Caki2 (cell line): ENCODE data around the gene PRG3. TPM values are rescaled to one million over a fixed set of nuclear protein-coding genes. Genes with fewer than 3 reads are reported as not detected.
A peak's percentile ranks its signal among the peaks of the same experiment; 100 is the strongest.
"Not testable (repeated sequence)": the region's sequence is repeated elsewhere in the genome, so short reads cannot be mapped to it uniquely, and the experiment has no call there.

ENCODE experiments used
- DNase-seq: peaks from one replicate; pipeline ENCODE4 v3.0.0-alpha.2; 2015; ENCODE audit warnings: low read depth
- in situ Hi-C: cut with HindIII; loops from 2 replicates; pipeline ENCODE4 v1.10.0; 2016; ENCODE audit warnings: low sequenced_read_pairs, low pct_unique_long_range_greater_than_20kb, mixed read lengths
- total RNA-seq: library from RNA; depleted of rRNA; stranded (reverse); fragments of >200 nt; shearing (Covaris generic); gene quantifications from 2 replicates; pipeline ENCODE4 v1.2.3, GENCODE V29; 2014; ENCODE audit warnings: low replicate concordance

Gene PRG3
- total RNA-seq, 1 experiment from 2014 or later: not detected

DNA sequence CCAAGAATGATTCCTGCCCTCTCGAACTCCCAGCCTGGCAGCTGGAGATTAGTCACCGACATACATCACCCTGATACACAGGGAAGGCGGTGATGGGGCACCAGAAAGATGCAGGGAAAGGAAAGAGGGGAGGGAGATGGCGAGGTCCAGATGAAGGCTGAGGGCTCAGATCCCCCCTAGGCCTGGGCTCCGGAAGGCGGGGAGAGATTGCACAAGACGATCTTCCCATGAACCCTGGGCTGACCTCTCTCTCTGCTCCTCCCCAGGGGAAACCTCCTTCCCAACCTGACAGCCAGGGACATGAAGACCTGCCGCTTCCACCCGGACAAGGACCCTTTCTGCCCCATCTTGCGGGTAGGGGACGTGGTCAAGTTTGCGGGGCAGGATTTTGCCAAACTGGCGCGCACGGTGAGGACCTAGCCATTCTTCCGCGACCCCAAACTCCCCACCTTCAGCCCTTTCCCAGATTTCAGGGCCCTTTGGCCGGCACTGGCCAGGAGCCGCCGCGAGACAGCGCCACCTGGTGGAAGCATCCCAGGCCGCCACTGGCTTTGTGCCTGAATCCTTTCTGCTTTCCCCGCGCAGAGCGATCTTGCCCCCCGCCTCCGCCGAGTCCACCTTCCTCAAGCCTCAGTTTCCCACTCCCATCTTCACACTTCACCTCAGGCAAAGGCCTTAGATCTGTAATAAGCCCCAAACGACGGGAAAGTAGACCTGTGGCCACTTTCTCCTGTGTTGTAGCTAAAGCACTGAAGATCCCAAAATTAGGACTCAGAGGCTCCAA, 31.3 kb downstream of the PRG3 start:
- in situ Hi-C loops: no loop called here
- peak; percentile 7 for DNase-seq

GRCh38 chr11:57348636-57349313, 32.2 kb downstream of the PRG3 start:
- no peak for DNase-seq
- in situ Hi-C loops: no loop called here

GRCh38 chr11:57348052-57348451, 32.9 kb downstream of the PRG3 start:
- in situ Hi-C loops: no loop called here
- DNase-seq: no peak

DNA sequence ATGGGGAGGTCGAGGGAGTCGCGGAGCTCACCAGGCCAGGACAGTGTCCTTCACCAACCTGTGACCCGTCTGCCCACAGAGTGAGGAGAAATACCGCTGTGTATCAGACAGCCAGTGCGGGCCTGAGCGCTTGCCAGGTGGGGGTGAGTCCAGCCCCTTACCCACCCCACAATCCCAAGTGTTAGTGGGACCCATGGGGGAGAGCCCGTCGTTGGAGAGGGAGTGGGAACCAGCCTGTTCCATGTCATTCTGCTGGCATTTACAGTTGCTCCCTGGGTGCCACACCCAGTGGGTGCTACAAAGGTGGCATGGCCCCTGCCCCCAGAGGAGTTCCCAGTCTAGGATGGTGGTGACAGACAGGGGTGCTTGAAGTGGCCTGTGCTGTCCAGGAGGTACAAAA, 33.6 kb downstream of the PRG3 start:
- in situ Hi-C loops: no loop called here
- no peak for DNase-seq

- in situ Hi-C loops: no loop called here
- DNase-seq: peak; percentile 44
Measured at GRCh38 chr11:57345555-57346211, 35.3 kb downstream of the PRG3 start.

GRCh38 chr11:57344826-57345225, 36.1 kb downstream of the PRG3 start:
- in situ Hi-C loops: no loop called here

GRCh38 chr11:57343825-57344224, 37.1 kb downstream of the PRG3 start:
- no peak for DNase-seq
- in situ Hi-C loops: no loop called here

More at GRCh38 chr11:57344826-57345225, 36.1 kb downstream of the PRG3 start:
- no peak for DNase-seq

DNA sequence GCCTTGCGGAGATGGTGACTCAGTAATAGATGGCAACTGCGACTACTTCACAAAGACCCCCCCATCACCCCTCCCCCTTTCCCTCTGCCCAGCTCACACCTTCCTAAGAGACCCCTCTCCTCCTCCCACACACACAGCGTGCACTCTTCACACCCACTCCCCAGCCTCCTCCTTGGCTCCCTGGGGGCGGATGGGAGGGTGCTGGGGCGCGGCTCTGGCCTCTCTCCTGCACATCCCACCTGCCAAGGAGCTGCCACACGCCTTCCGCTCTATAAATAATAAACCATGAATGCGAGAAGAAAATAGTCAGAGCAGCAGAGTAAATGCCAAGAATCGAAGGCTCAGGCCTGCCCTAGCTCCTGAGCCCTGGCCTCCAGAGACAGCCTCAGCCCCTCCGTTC, 38.2 kb downstream of the PRG3 start:
- in situ Hi-C loops: no loop called here

GRCh38 chr11:57341250-57341808, 39.6 kb downstream of the PRG3 start:
- in situ Hi-C loops: no loop called here
- no peak for DNase-seq

More for the DNA sequence above, 38.2 kb downstream of the PRG3 start:
- DNase-seq: no peak

DNA sequence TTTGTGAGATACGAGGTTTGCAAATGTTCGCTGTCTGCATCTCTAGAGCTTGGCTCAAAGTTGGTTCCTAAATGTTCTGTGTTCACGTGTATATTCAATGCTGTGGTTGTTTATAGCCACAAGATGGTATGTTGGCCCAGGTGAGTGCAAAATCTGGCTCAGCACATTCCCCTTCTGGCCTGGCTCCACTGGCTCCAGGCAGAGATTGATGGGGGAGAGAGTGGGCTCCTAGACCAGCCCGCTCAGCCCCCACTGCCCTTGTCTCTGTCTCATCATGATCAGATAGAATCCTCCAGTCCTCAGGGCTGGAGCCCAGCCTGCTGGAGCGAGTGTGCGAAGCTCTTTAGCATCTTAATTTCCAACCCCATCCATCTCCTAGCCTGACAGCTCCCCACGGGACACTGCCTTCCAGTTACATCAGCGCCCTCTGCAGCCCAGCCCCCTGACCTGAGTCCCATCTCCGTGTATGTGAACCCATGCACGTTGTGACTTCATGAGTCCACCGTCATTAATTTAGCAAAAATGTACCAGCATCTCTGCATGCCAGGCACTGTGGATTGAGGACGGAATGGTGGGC, 40.8 kb downstream of the PRG3 start:
- in situ Hi-C loops: no loop called here
- no peak for DNase-seq

DNA sequence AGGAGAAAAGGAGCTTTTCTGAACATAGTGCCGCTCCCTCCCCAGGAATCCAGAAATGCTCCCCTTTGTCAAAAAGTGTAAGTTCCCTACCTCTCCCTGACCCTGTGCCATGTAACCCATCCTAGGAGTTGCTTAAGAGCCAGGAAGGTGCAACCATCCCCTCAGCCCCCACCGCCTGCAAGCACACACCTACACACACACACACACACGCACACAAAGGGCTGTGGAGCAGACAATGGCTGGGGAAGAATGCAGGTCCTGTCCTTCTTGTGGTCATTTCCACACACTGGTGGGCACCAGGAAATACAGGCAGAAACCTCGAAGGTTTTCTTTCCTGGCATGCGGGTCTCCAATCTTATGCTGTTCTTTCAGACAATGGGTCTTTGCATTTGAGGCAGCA, 41.6 kb downstream of the PRG3 start:
- in situ Hi-C loops: no loop called here
- no peak for DNase-seq

DNA sequence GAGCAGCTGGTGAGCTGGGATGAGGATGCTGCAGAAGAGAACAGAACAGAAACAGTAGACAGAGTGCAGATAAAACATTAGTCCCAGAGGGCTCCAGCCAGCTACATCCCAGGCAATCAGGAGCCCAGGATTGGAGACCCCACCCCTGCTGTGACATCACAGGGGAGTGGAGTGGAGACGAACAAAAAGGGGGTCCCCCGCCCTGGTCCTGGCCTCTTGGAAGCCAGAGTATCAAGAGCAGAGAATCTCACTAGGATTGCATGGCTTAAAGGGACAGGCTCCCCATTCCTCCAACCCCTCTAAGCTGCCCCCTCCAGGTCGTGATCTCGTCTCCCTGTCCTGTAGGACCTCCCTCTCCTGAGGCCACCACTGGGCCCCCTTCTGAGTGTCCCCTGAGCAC, 42.8 kb downstream of the PRG3 start, which contains the start of gene P2RX3:
TSS of gene P2RX3 (plus strand) at position 211 of the 400 bp plus-strand sequence. CDS start 199 bp downstream, outside the sequence.
- DNase-seq: no peak
- in situ Hi-C loops: no loop called here

DNA sequence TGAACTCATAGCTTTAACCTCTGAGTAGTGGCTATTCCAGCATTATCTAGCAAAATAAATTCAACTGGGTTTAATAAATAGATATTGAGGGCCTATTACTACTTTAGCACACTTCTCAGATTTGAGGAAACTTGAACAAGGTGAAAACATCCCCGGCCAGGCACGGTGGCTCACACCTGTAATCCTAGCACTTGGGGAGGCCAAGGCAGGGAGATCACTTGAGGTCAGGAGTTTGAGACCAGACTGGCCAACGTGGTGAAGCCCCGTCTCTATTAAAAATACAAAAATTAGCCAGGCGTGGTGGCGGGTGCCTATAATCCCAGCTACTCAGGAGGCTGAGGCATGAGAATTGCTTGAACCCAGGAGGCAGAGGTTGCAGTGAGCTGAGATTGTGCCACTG, 44.1 kb downstream of the PRG3 start:
- in situ Hi-C loops, DNase-seq: not testable (repeated sequence)

DNA sequence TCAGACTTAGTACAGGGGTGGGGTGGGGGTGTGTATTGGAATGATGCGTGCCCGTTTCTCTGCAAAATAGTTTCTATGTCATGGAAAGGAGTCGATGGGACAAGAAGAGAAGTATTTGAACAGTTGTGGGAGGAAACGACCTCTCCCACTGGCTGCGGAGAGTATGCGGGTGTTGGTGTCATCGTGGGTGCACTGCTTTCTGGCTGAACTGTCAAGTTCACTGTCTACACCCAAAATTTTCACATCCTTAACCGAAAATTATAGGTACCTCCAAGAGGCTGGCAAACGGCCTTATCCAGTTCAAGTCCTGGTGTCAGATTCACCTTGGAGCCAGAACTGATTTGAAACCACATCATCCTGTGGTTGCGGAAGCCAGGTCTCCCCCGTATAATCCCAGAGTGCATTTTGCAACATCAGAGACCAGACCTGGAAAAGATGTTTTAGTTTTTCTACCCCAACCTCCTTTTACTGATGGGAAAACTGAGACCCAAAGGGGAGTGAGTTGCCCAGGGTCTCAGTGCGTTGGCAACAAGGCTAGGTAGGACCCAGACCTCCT, 44.8 kb downstream of the PRG3 start:
- no peak for DNase-seq
- in situ Hi-C loops: no loop called here

GRCh38 chr11:57335343-57336110, 45.4 kb downstream of the PRG3 start, which contains the start of gene SSRP1:
TSS of gene SSRP1 (minus strand) at chr11:57335892. CDS start at chr11:57335121, 771 bp downstream.
- in situ Hi-C loops: no loop called here
- peak; percentile 65 for DNase-seq

GRCh38 chr11:57335023-57335342, 46.0 kb downstream of the PRG3 start:
- in situ Hi-C loops: no loop called here
- no peak for DNase-seq

- in situ Hi-C loops: no loop called here
- DNase-seq: no peak
Measured at GRCh38 chr11:57332694-57333440, 48.1 kb downstream of the PRG3 start.
